Testis (tissue), 3 donors: ENCODE measurements around the gene THADA. TPM values are rescaled to one million over a fixed set of nuclear protein-coding genes. Genes with fewer than 3 reads are reported as not detected.

ENCODE experiments used
- DNase-seq: peaks from one replicate; pipeline ENCODE4 v3.0.0-alpha.2; 2019
- H3K27ac ChIP-seq, 2 donors: fragments of 200-600 bp; sonication (generic); one replicate each; pipeline ENCODE4 v1.5.1; 2019
- H3K27me3 ChIP-seq: fragments of 200-600 bp; sonication (generic); one replicate; pipeline ENCODE4 v1.5.1; 2019
- H3K36me3 ChIP-seq: fragments of 200-600 bp; sonication (generic); one replicate; pipeline ENCODE4 v1.5.1; 2017; ENCODE audit warnings: low read depth; ENCODE audit errors: missing control alignments
- H3K4me1 ChIP-seq: fragments of 200-600 bp; sonication (generic); one replicate; pipeline ENCODE4 v1.5.1; 2019
- H3K4me3 ChIP-seq, 2 donors: fragments of 200-600 bp; sonication (generic); one replicate each; pipeline ENCODE4 v1.5.1; 2017 to 2019
- H3K9me3 ChIP-seq: fragments of 200-600 bp; sonication (generic); one replicate; pipeline ENCODE4 v1.5.1; 2017
- CTCF ChIP-seq, 3 experiments: fragments of 450-650 bp in 2 of 3; fragments of 200-600 bp in 1 of 3; sonication (generic) in 1 of 3; IDR thresholded peaks; one replicate each; pipeline ENCODE4 v1.5.1; 2016 to 2019; ENCODE audit warnings: antibody characterized with exemption in 3 of 3, mild to moderate bottlenecking in 2 of 3, moderate library complexity in 1 of 3
- POLR2A ChIP-seq: fragments of 450-650 bp; IDR thresholded peaks from one replicate; pipeline ENCODE4 v1.6.1; 2017; ENCODE audit warnings: antibody characterized with exemption, mild to moderate bottlenecking, moderate library complexity
- WGBS, 2 donors: methylation state at CpG; one replicate each; pipeline ENCODE4 v1.1.5; 2018; 5-methylcytosine and 5-hydroxymethylcytosine counted together
- intact Hi-C: fragments of 100-400 bp; cut with DNase I; formaldehyde crosslinking; loops from one replicate; pipeline ENCODE4 v1.15.1; 2023; ENCODE audit warnings: low total_unique reads
- polyA plus RNA-seq: library from polyadenylated mRNA; stranded (reverse); fragments of 350-450 nt; fragmentation: Illumina TruSeq; extraction: RNeasy Lipid Tissue Mini Kit (QIAGEN cat#74804); gene quantifications from one replicate; pipeline ENCODE4 v1.2.3, GENCODE V29; 2014; ENCODE audit warnings: low read depth, low replicate concordance; ENCODE audit not compliant: insufficient read depth
- total RNA-seq, 2 donors: library from RNA; depleted of rRNA; stranded (reverse); fragments of >200 nt; gene quantifications; one replicate each; pipeline ENCODE4 v1.2.3, GENCODE V29; 2016

THADA gene
- total and polyA plus RNA-seq, 3 donors from 2014 or later, result 29.5 to 43.9 (median 39.5) TPM

- H3K27ac ChIP-seq, result no peak overlapping the region
- H3K27me3 ChIP-seq, result no peaks in the 10 kb centered on the region
- no peaks in the 10 kb centered on the region for H3K4me1 ChIP-seq
- no peaks in the 10 kb centered on the region for H3K36me3 ChIP-seq
- WGBS, 2 donors, result 97 to 98% methylated on average over 3 of the region's 3 CpGs
- H3K9me3 ChIP-seq, result no peaks in the 10 kb centered on the region
- TF ChIP-seq CTCF (IDR thresholded peaks at IDR 0.05) (no peak), POLR2A (no peak)
- intact Hi-C loops, result no loop called here
- DNase-seq, result no peak
- H3K4me3 ChIP-seq, result no peak overlapping the region
These were observed 218.5 kb downstream of the THADA start for GRCh38 chr2:43377327-43377726.

GRCh38 chr2:43376523-43377198, 219.2 kb downstream of the THADA start:
- Histone ChIP-seq H3K9me3 (no peaks in the 10 kb centered on the region), H3K27ac (no peak overlapping the region), H3K4me3 (no peak overlapping the region), H3K4me1 (no peaks in the 10 kb centered on the region), H3K36me3 (no peaks in the 10 kb centered on the region), H3K27me3 (no peaks in the 10 kb centered on the region)
- WGBS, 2 donors, result 87 to 95% methylated on average over 8 of the region's 8 CpGs
- intact Hi-C loops, result no loop called here
- no peak for DNase-seq
- no peak for TF ChIP-seq POLR2A
- no peak for TF ChIP-seq CTCF (IDR thresholded peaks at IDR 0.05)

GRCh38 chr2:43375746-43376522, 219.9 kb downstream of the THADA start:
- no peaks in the 10 kb centered on the region for H3K9me3 ChIP-seq
- H3K4me1 ChIP-seq, result peaks cover 2% of the 10 kb centered on the region
- no peaks in the 10 kb centered on the region for H3K27me3 ChIP-seq
- no peak for DNase-seq
- no peaks in the 10 kb centered on the region for H3K36me3 ChIP-seq
- intact Hi-C loops, result no loop called here
- no peak overlapping the region for H3K4me3 ChIP-seq
- TF ChIP-seq CTCF (IDR thresholded peaks at IDR 0.05) (no peak), POLR2A (no peak)
- WGBS, 2 donors, result 62 to 71% methylated on average over 3 of the region's 3 CpGs
- no peak overlapping the region for H3K27ac ChIP-seq

GRCh38 chr2:43372416-43373081, 223.3 kb downstream of the THADA start:
- H3K4me3 ChIP-seq, result no peak overlapping the region
- peaks cover 23% of the 10 kb centered on the region for H3K4me1 ChIP-seq
- H3K27ac ChIP-seq, result no peak overlapping the region
- 93 to 94% methylated on average over 8 of the region's 8 CpGs for WGBS, 2 donors
- TF ChIP-seq POLR2A (no peak), CTCF (IDR thresholded peaks at IDR 0.05) (no peak)
- intact Hi-C loops, result no loop called here
- no peak for DNase-seq
- H3K9me3 ChIP-seq, result no peaks in the 10 kb centered on the region
- no peaks in the 10 kb centered on the region for H3K36me3 ChIP-seq
- no peaks in the 10 kb centered on the region for H3K27me3 ChIP-seq
